Vagina (tissue), 2 donors: Measurements from ENCODE around the gene TBC1D22A. TPM values are rescaled to one million over a fixed set of nuclear protein-coding genes. Genes with fewer than 3 reads are reported as not detected.
"Not testable (repeated sequence)": the region's sequence is repeated elsewhere in the genome, so short reads cannot be mapped to it uniquely, and the experiment has no call there.

Source experiments
- DNase-seq, 2 donors: peaks; one replicate each; pipeline ENCODE4 v3.0.0-alpha.2; 2017; ENCODE audit errors: extremely low spot score in 2 of 2
- H3K27ac ChIP-seq: fragments of 200-600 bp; sonication (generic); one replicate; pipeline ENCODE4 v1.5.1; 2019
- H3K27me3 ChIP-seq: fragments of 200-600 bp; sonication (generic); one replicate; pipeline ENCODE4 v1.5.1; 2019
- H3K36me3 ChIP-seq, 2 donors: fragments of 200-600 bp; sonication (generic); one replicate each; pipeline ENCODE4 v1.5.1; 2017 to 2019
- H3K4me1 ChIP-seq: fragments of 200-600 bp; sonication (generic); one replicate; pipeline ENCODE4 v1.5.1; 2019
- H3K4me3 ChIP-seq, 2 donors: fragments of 200-600 bp; sonication (generic); 1 replicate in 1 of 2; 2 replicates in 1 of 2; pipeline ENCODE4 v1.5.1; 2016 to 2019
- H3K9me3 ChIP-seq: fragments of 200-600 bp; sonication (generic); one replicate; pipeline ENCODE4 v1.5.1; 2019
- CTCF ChIP-seq, 3 experiments: fragments of 450-650 bp in 2 of 3; fragments of 200-600 bp in 1 of 3; sonication (generic) in 1 of 3; IDR thresholded peaks; one replicate each; pipeline ENCODE4 v1.5.1; 2017 to 2019; ENCODE audit warnings: antibody characterized with exemption in 3 of 3, mild to moderate bottlenecking in 2 of 3, moderate library complexity in 2 of 3
- POLR2A ChIP-seq, 2 donors: fragments of 450-650 bp; IDR thresholded peaks; one replicate each; pipeline ENCODE4 v1.6.1; 2017; ENCODE audit warnings: antibody characterized with exemption in 2 of 2, mild to moderate bottlenecking in 2 of 2, moderate library complexity in 2 of 2
- POLR2AphosphoS5 ChIP-seq, 2 donors: sonication (generic); formaldehyde crosslinking; IDR thresholded peaks; one replicate each; pipeline ENCODE4 v1.9.0; 2017; ENCODE audit warnings: antibody characterized with exemption in 2 of 2, mild to moderate bottlenecking in 2 of 2, low read depth in 1 of 2; ENCODE audit not compliant: insufficient read depth in 1 of 2
- intact Hi-C: fragments of 100-400 bp; cut with DNase I; formaldehyde crosslinking; loops from one replicate; pipeline ENCODE4 v1.15.1; 2023
- total RNA-seq: library from RNA; depleted of rRNA; stranded (reverse); fragments of >200 nt; gene quantifications from one replicate; pipeline ENCODE4 v1.2.3, GENCODE V29; 2016

The TBC1D22A gene
- total RNA-seq, 1 donor from 2014 or later = 38.3 TPM

GRCh38 chr22:47168900-47169800, 406.7 kb downstream of the TBC1D22A start:
- Histone ChIP-seq H3K4me3 (no peak overlapping the region), H3K27me3 (no peaks in the 10 kb centered on the region), H3K9me3 (no peaks in the 10 kb centered on the region), H3K4me1 (no peaks in the 10 kb centered on the region), H3K36me3 (no peaks in the 10 kb centered on the region), H3K27ac (no peak overlapping the region)
- intact Hi-C loops = no loop called here
- TF ChIP-seq POLR2AphosphoS5 (IDR thresholded peaks at IDR 0.05; ENCODE audit: insufficient read depth in 1 of 2, low read depth in 1 of 2) (no peak), POLR2A (IDR thresholded peaks at IDR 0.05) (no peak), CTCF (IDR thresholded peaks at IDR 0.05) (no peak)
- no peak for DNase-seq

- no peak for DNase-seq
- no peaks in the 10 kb centered on the region for H3K9me3 ChIP-seq
- H3K36me3 ChIP-seq = no peaks in the 10 kb centered on the region
- no peak overlapping the region for H3K27ac ChIP-seq
- no peak overlapping the region for H3K4me3 ChIP-seq
- no peaks in the 10 kb centered on the region for H3K4me1 ChIP-seq
- intact Hi-C loops = no loop called here
- no peaks in the 10 kb centered on the region for H3K27me3 ChIP-seq
- TF ChIP-seq CTCF (IDR thresholded peaks at IDR 0.05) (no peak), POLR2A (IDR thresholded peaks at IDR 0.05) (no peak), POLR2AphosphoS5 (IDR thresholded peaks at IDR 0.05; ENCODE audit: insufficient read depth in 1 of 2, low read depth in 1 of 2) (no peak)
These were observed 407.3 kb downstream of the TBC1D22A start for GRCh38 chr22:47169801-47170140.

- DNase-seq, H3K27me3 ChIP-seq, intact Hi-C loops, H3K36me3 ChIP-seq, H3K9me3 ChIP-seq, H3K4me1 ChIP-seq, H3K27ac ChIP-seq, H3K4me3 ChIP-seq: not testable (repeated sequence)
These were observed 408.3 kb downstream of the TBC1D22A start for GRCh38 chr22:47170511-47171440.

- intact Hi-C loops = no loop called here
- Histone ChIP-seq H3K27ac (no peak overlapping the region), H3K4me3 (no peak overlapping the region), H3K4me1 (no peaks in the 10 kb centered on the region), H3K27me3 (no peaks in the 10 kb centered on the region), H3K9me3 (no peaks in the 10 kb centered on the region), H3K36me3 (no peaks in the 10 kb centered on the region)
- DNase-seq = no peak
- no peak for TF ChIP-seq POLR2AphosphoS5 (IDR thresholded peaks at IDR 0.05; ENCODE audit: insufficient read depth in 1 of 2, low read depth in 1 of 2)
- no peak for TF ChIP-seq POLR2A (IDR thresholded peaks at IDR 0.05)
- TF ChIP-seq CTCF (IDR thresholded peaks at IDR 0.05) = no peak
These were observed 409.2 kb downstream of the TBC1D22A start for GRCh38 chr22:47171441-47172221.
